WI38 (cell line): ENCODE measurements around the gene KIF2C.
A peak's percentile ranks its signal among the peaks of the same experiment; 100 is the strongest.

Source experiments
- H3K4me3 ChIP-seq: 2 replicates; pipeline ENCODE4 v1.5.1; 2011; ENCODE audit warnings: low read depth, mild to moderate bottlenecking, control low read depth, low read length
- CTCF ChIP-seq: IDR thresholded peaks from 2 replicates; pipeline ENCODE4 v1.5.1; 2012; ENCODE audit warnings: low read depth, mild to moderate bottlenecking, control low read depth, low read length

Gene KIF2C

DNA sequence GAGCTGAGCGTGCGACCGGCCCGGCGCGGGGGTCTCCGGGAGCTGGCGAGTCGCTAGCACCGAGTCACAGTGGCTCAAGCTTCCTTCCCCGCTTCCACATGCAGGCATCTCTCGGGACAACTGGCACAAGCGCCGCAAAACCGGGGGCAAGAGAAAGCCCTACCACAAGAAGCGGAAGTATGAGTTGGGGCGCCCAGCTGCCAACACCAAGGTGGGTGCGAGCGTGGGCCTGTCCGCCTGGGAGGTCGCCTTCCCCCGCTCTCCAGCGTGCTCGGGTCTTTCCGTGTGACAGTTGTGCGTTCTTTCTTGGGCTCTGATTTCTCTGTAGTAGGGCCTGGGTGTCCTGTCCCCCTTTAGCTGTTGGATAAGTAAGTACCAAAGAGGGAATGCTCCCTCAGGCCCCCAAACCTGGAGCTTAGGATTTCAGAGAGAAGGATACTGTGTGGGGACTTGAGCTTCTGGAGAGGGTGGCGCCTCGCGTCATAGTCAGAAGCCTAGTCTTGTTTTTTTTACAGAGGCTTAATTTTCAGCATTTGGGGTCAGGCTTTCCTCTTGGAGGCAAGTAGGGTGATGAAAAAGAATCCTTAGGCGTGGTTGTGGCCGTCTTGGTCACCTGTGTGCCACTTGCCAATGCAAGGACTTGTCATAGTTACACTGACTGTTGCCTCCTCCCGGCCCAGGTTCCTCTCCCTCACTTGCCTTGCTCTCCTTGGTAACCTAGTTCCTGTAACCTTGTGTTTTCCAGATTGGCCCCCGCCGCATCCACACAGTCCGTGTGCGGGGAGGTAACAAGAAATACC lies 36.5 kb downstream of the KIF2C start:
- peak overlapping the region; percentile 93 for H3K4me3 ChIP-seq
- TF ChIP-seq CTCF = no peak

- no peak for TF ChIP-seq CTCF
These were observed 37.1 kb downstream of the KIF2C start for GRCh38 chr1:44776730-44777068.

DNA sequence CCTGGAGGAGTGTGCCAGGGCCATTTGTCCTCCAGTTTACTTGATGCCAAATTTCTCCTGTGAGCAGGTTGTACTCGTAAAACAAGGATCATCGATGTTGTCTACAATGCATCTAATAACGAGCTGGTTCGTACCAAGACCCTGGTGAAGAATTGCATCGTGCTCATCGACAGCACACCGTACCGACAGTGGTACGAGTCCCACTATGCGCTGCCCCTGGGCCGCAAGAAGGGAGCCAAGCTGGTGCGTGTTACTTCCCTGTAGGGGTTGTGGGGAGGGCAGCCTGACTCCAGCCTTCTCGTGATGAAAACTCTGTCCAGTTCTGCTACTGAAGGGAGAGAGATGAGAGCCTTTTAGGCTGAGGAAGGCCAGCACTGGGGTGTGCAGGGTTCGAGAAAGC lies 37.9 kb downstream of the KIF2C start:
- TF ChIP-seq CTCF = no peak

More at GRCh38 chr1:44776730-44777068, 37.1 kb downstream of the KIF2C start:
- peak overlapping the region; percentile 93 for H3K4me3 ChIP-seq

GRCh38 chr1:44777969-44778635 lies 38.5 kb downstream of the KIF2C start:
- no peak overlapping the region for H3K4me3 ChIP-seq
- no peak for TF ChIP-seq CTCF

More for the DNA sequence above, 37.9 kb downstream of the KIF2C start:
- H3K4me3 ChIP-seq = peak overlapping the region; percentile 93

DNA sequence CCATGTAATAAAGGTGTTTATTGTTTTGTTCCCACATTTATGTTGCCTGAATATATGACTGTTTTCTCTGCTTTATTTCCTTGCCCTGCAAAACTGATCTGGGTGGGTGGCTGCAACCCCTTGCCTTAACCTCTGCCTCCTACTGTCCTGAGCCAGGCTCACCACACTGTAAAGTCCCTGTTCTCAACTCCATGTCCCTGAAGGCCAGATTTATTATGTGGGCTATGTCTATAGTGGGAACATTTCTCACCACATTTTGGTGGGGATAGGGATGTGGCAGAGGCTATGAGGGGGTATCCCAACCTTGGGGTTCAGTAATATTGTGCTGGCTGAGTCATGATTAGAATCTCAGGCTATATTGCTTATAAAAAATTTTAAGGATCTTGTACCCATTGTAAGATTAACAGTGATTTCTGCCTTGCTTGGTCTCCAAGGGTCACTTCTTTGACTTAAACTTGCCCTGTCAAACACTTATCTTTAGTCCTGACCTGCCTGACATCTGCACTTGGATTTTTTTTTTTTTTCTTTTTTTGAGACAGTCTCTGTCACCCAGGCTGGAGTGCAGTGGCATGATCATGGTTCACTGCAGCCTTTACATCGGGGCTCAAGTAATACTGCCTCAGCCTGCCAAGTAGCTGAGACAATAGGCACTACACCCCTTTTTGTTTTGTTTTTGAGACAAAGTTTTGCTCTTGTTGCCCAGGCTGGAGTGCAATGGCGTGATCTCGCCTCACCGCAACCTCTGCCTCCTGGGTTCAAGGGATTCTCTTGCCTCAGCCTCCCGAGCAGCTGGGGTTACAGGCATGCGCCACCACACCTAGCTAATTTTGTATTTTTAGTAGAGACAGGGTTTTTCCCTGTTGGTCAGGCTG lies 39.3 kb downstream of the KIF2C start:
- TF ChIP-seq CTCF = no peak
- H3K4me3 ChIP-seq = no peak overlapping the region

GRCh38 chr1:44780583-44781121 lies 41.0 kb downstream of the KIF2C start:
- H3K4me3 ChIP-seq = no peak overlapping the region
- no peak for TF ChIP-seq CTCF
